ENCODE measurements around the gene RXFP3.

Gene RXFP3, protein sequence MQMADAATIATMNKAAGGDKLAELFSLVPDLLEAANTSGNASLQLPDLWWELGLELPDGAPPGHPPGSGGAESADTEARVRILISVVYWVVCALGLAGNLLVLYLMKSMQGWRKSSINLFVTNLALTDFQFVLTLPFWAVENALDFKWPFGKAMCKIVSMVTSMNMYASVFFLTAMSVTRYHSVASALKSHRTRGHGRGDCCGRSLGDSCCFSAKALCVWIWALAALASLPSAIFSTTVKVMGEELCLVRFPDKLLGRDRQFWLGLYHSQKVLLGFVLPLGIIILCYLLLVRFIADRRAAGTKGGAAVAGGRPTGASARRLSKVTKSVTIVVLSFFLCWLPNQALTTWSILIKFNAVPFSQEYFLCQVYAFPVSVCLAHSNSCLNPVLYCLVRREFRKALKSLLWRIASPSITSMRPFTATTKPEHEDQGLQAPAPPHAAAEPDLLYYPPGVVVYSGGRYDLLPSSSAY

GRCh38 chr5:33936381-33937016 is at the start of gene RXFP3:
Gene RXFP3, plus strand, starts transcription at chr5:33936386. Its CDS starts 355 bp downstream, at chr5:33936741.
- no peaks in the 10 kb centered on the region for H3K36me3 ChIP-seq (ENCODE audit: control insufficient read depth, low read length)
- no peak within 1 kb of the TSS for H3K4me3 ChIP-seq (ENCODE audit: low read length)
- no peaks in the 10 kb centered on the region for H3F3A ChIP-seq (ENCODE audit: control insufficient read depth, insufficient read depth)
- no peaks in the 10 kb centered on the region for H3K4me1 ChIP-seq (ENCODE audit: control insufficient read depth, low read length)
- no peaks in the 10 kb centered on the region for H4K20me1 ChIP-seq (ENCODE audit: control insufficient read depth, insufficient read depth, low read depth, low read length)
- H3K27ac ChIP-seq (ENCODE audit: low read depth, low read length), result no peak within 1 kb of the TSS
- no peak for TF ChIP-seq EZH2phosphoT487 (IDR thresholded peaks at IDR 0.05; ENCODE audit: borderline replicate concordance, low read length)
- H3K9me2 ChIP-seq (replicated peaks; ENCODE audit: control insufficient read depth, low read length), result no peaks in the 10 kb centered on the region
- H3K9me3 ChIP-seq (ENCODE audit: control insufficient read depth, insufficient read depth, low read length), result no peaks in the 10 kb centered on the region
- no peaks in the 10 kb centered on the region for H3K79me2 ChIP-seq (ENCODE audit: control insufficient read depth, low read length)
- 0 out of 2 replicates have a peak, but pooled peaks cover 4% of the 10 kb centered on the region for H3K27me3 ChIP-seq (ENCODE audit: control insufficient read depth, low read length)
- no peak within 1 kb of the TSS for H3K4me2 ChIP-seq (ENCODE audit: low read length)

DNA sequence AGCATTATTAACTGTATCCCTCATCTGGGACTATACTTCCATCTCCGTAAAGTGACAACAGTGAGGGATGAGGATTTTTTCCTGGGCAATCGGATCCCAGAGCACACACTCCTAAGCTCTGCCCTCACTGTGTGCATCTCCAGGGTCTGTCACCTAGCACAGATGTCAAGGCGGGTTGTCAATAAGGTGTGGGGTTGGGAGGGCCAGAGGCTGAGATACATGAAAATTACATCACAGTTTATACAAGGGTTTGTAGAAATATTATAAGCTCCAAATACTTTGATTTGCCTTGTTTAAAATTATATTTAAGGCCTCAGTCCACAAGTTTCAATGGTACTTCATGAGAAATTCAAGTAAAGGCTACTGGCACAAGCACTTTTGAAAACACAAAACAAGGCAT is 48.9 kb upstream of the RXFP3 start:
- Histone ChIP-seq H4K20me1 (ENCODE audit: control insufficient read depth, insufficient read depth, low read depth, low read length) (no peaks in the 10 kb centered on the region), H3F3A (ENCODE audit: control insufficient read depth, insufficient read depth) (no peaks in the 10 kb centered on the region), H3K79me2 (ENCODE audit: control insufficient read depth, low read length) (no peaks in the 10 kb centered on the region), H3K9me2 (replicated peaks; ENCODE audit: control insufficient read depth, low read length) (no peaks in the 10 kb centered on the region), H3K27me3 (ENCODE audit: control insufficient read depth, low read length) (no peaks in the 10 kb centered on the region; the same call in 1 of the 2 replicates), H3K9me3 (ENCODE audit: control insufficient read depth, insufficient read depth, low read length) (no peaks in the 10 kb centered on the region), H3K27ac (ENCODE audit: low read depth, low read length) (no peak overlapping the region), H3K4me1 (ENCODE audit: control insufficient read depth, low read length) (no peaks in the 10 kb centered on the region), H3K36me3 (ENCODE audit: control insufficient read depth, low read length) (no peaks in the 10 kb centered on the region), H3K4me3 (ENCODE audit: low read length) (no peak overlapping the region), H3K4me2 (ENCODE audit: low read length) (no peak overlapping the region)
- TF ChIP-seq, protein P1, sequence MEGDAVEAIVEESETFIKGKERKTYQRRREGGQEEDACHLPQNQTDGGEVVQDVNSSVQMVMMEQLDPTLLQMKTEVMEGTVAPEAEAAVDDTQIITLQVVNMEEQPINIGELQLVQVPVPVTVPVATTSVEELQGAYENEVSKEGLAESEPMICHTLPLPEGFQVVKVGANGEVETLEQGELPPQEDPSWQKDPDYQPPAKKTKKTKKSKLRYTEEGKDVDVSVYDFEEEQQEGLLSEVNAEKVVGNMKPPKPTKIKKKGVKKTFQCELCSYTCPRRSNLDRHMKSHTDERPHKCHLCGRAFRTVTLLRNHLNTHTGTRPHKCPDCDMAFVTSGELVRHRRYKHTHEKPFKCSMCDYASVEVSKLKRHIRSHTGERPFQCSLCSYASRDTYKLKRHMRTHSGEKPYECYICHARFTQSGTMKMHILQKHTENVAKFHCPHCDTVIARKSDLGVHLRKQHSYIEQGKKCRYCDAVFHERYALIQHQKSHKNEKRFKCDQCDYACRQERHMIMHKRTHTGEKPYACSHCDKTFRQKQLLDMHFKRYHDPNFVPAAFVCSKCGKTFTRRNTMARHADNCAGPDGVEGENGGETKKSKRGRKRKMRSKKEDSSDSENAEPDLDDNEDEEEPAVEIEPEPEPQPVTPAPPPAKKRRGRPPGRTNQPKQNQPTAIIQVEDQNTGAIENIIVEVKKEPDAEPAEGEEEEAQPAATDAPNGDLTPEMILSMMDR (IDR thresholded peaks at IDR 0.05; ENCODE audit: low read depth, low read length, poor library complexity, severe bottlenecking), result no peak
- no peak for TF ChIP-seq EZH2phosphoT487 (IDR thresholded peaks at IDR 0.05; ENCODE audit: borderline replicate concordance, low read length)

DNA sequence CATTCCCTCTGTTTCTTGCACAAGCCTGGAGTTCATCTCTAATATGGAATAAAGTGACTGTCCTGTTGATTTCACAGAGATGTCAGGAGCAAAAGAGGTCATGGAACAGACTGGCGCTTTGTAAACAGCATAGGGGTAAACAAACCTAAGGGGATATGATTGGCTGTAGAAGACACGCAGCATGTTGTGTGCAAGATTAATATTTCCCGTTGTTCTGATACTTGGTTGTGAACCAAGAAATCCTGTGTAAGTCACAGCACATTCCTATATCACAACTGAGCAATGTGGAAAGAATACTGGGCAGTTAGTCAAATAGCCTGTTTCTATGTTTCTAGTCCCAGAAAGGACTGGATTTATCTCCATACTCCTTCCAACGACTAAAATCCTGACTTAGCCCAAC is 47.6 kb upstream of the RXFP3 start:
- H3K27ac ChIP-seq (ENCODE audit: low read depth, low read length), result no peak overlapping the region
- H3K36me3 ChIP-seq (ENCODE audit: control insufficient read depth, low read length), result no peaks in the 10 kb centered on the region
- no peaks in the 10 kb centered on the region for H3K79me2 ChIP-seq (ENCODE audit: control insufficient read depth, low read length)
- no peaks in the 10 kb centered on the region; the same call in 1 of the 2 replicates for H3K27me3 ChIP-seq (ENCODE audit: control insufficient read depth, low read length)
- TF ChIP-seq, protein P1 (IDR thresholded peaks at IDR 0.05; ENCODE audit: low read depth, low read length, poor library complexity, severe bottlenecking), result no peak
- TF ChIP-seq EZH2phosphoT487 (IDR thresholded peaks at IDR 0.05; ENCODE audit: borderline replicate concordance, low read length), result no peak
- H3K4me3 ChIP-seq (ENCODE audit: low read length), result no peak overlapping the region
- no peaks in the 10 kb centered on the region for H3K9me2 ChIP-seq (replicated peaks; ENCODE audit: control insufficient read depth, low read length)
- H3F3A ChIP-seq (ENCODE audit: control insufficient read depth, insufficient read depth), result no peaks in the 10 kb centered on the region
- H3K4me2 ChIP-seq (ENCODE audit: low read length), result no peak overlapping the region
- no peaks in the 10 kb centered on the region for H3K9me3 ChIP-seq (ENCODE audit: control insufficient read depth, insufficient read depth, low read length)
- H3K4me1 ChIP-seq (ENCODE audit: control insufficient read depth, low read length), result no peaks in the 10 kb centered on the region
- no peaks in the 10 kb centered on the region for H4K20me1 ChIP-seq (ENCODE audit: control insufficient read depth, insufficient read depth, low read depth, low read length)

All from DOHH2 (cell line).